ENCODE data around the gene KDM2A.

DNA sequence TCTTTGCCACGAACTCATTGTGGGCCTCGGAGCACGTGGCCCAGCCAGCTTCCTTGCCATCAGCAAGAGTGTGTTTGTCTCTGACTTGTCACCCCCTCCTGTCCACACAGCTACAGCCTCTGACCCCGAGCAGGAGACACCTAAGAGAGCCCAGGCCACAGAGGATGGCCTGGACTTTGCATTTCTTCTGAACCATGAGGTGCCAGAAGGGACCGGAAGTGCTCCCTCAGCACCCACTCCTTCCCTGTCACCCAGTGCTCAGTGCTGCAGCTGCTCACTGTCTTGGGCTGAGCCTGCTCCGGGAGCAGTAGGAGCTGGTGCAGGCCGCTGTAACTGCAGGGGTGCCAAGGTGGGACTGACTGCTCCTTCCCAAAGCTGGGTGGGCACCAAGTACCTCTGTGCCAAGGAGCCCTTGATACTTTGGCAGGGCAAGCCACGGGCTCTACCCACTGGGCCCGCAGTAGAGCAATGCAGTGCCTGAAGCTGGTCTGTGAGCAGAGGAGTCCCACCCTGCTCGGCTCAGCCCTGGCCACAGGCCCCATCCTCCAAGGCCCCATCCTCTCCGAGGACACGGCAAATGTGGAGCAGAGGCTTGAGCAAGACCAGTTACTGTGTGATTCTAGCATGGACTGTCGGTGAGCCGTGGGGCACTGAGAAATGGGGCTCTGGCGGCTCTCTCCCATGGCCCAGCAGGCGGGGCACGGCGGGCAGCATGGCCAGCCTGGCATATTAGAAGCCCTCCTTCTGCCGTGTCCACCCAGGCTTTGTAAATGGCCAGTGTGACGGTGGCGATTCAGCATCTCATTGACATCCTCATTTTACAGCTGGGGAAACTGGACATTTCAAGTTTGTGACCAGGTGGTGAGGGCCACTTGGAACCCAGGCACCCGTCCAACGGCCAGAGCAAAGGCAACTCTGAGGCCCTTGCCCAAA is 153.5 kb downstream of the KDM2A start:
- TF ChIP-seq, protein P1, sequence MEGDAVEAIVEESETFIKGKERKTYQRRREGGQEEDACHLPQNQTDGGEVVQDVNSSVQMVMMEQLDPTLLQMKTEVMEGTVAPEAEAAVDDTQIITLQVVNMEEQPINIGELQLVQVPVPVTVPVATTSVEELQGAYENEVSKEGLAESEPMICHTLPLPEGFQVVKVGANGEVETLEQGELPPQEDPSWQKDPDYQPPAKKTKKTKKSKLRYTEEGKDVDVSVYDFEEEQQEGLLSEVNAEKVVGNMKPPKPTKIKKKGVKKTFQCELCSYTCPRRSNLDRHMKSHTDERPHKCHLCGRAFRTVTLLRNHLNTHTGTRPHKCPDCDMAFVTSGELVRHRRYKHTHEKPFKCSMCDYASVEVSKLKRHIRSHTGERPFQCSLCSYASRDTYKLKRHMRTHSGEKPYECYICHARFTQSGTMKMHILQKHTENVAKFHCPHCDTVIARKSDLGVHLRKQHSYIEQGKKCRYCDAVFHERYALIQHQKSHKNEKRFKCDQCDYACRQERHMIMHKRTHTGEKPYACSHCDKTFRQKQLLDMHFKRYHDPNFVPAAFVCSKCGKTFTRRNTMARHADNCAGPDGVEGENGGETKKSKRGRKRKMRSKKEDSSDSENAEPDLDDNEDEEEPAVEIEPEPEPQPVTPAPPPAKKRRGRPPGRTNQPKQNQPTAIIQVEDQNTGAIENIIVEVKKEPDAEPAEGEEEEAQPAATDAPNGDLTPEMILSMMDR (IDR thresholded peaks at IDR 0.05; ENCODE audit: borderline replicate concordance, extremely low read depth, low read length, poor library complexity, severe bottlenecking): no peak
- TF ChIP-seq EZH2 (IDR thresholded peaks at IDR 0.05; ENCODE audit: borderline replicate concordance, low read depth, low read length, severe bottlenecking): no peak
